ENCODE measurements around the gene PTBP3. TPM values are rescaled to one million over a fixed set of nuclear protein-coding genes. Genes with fewer than 3 reads are reported as not detected.

Gene PTBP3
- polyA plus RNA-seq, 1 of the 3 experiments (the other 2 are of a cell fraction), result 6.1 TPM

DNA sequence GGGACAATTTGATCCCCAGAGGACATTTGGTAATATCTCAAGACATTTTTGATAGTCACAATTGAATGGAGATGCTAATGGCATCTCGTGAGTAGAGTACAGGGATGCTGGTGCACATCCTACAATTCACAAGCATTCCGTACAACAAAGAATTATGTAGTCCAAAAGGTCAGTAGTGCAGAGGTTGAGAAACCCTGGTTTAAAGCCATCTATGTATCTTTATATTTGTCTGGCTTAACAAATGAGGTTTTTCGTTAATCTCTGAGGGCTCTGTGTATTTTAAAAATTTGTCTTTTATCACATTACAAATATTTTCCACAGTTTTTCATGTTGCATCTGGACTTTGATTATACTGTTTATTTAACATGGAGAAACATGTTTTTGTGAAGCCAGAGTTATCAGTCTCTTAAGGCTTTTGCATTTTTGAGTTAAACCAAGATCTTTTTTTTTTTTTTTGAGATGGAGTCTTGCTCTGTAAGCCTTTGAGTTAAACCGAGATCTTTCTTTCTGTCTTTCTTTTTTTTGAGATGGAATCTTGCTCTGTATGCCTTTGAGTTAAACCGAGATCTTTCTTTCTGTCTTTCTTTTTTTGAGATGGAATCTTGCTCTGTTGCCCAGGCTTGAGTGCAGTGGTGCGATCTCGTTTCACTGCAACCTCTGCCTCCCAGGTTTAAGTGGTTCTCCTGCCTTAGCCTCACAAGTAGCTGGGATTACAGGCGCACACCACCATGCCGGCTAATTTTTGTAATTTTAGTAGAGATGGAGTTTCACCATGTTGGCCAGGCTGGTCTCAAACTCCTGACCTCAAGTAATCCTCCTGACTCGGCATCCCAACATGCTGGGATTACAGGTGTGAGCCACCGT, 49.3 kb upstream of the PTBP3 start:
- no peak for TF ChIP-seq GABPA (IDR thresholded peaks at IDR 0.05; ENCODE audit: low read depth)
- TF ChIP-seq RXRA (IDR thresholded peaks at IDR 0.05; ENCODE audit: borderline replicate concordance, low read depth), result no peak
- no peak for TF ChIP-seq NRF1 (IDR thresholded peaks at IDR 0.05; ENCODE audit: low read depth, low read length)
- TF ChIP-seq, protein P1, sequence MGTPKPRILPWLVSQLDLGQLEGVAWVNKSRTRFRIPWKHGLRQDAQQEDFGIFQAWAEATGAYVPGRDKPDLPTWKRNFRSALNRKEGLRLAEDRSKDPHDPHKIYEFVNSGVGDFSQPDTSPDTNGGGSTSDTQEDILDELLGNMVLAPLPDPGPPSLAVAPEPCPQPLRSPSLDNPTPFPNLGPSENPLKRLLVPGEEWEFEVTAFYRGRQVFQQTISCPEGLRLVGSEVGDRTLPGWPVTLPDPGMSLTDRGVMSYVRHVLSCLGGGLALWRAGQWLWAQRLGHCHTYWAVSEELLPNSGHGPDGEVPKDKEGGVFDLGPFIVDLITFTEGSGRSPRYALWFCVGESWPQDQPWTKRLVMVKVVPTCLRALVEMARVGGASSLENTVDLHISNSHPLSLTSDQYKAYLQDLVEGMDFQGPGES (IDR thresholded peaks at IDR 0.05; ENCODE audit: low read depth, low read length), result no peak
- no peak for TF ChIP-seq ELF1 (IDR thresholded peaks at IDR 0.05)
- TF ChIP-seq NFIC (IDR thresholded peaks at IDR 0.05; ENCODE audit: borderline replicate concordance), result no peak
- no peak for TF ChIP-seq EP300 (IDR thresholded peaks at IDR 0.05; ENCODE audit: borderline replicate concordance in 1 of 2, low read depth in 1 of 2, low read length in 1 of 2)
- TF ChIP-seq FOSL2 (IDR thresholded peaks at IDR 0.05; ENCODE audit: borderline replicate concordance, low read depth), result no peak
- TF ChIP-seq TCF12 (IDR thresholded peaks at IDR 0.05), result no peak
- TF ChIP-seq EZH2phosphoT487 (IDR thresholded peaks at IDR 0.05; ENCODE audit: borderline replicate concordance, low read depth), result no peak
- TF ChIP-seq PBX3 (IDR thresholded peaks at IDR 0.05), result no peak
- TF ChIP-seq, protein P2, sequence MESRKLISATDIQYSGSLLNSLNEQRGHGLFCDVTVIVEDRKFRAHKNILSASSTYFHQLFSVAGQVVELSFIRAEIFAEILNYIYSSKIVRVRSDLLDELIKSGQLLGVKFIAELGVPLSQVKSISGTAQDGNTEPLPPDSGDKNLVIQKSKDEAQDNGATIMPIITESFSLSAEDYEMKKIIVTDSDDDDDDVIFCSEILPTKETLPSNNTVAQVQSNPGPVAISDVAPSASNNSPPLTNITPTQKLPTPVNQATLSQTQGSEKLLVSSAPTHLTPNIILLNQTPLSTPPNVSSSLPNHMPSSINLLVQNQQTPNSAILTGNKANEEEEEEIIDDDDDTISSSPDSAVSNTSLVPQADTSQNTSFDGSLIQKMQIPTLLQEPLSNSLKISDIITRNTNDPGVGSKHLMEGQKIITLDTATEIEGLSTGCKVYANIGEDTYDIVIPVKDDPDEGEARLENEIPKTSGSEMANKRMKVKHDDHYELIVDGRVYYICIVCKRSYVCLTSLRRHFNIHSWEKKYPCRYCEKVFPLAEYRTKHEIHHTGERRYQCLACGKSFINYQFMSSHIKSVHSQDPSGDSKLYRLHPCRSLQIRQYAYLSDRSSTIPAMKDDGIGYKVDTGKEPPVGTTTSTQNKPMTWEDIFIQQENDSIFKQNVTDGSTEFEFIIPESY (IDR thresholded peaks at IDR 0.05; ENCODE audit: borderline replicate concordance, low read depth), result no peak
- TF ChIP-seq FOXM1 (IDR thresholded peaks at IDR 0.05; ENCODE audit: low read depth), result no peak
- TF ChIP-seq, protein P3, sequence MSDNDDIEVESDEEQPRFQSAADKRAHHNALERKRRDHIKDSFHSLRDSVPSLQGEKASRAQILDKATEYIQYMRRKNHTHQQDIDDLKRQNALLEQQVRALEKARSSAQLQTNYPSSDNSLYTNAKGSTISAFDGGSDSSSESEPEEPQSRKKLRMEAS (IDR thresholded peaks at IDR 0.05; ENCODE audit: low read depth), result no peak
- no peak for TF ChIP-seq RFX5 (IDR thresholded peaks at IDR 0.05; ENCODE audit: low read length)
- TF ChIP-seq POLR2AphosphoS5 (IDR thresholded peaks at IDR 0.05; ENCODE audit: low read depth, low read length), result no peak
- no peak for TF ChIP-seq RAD21 (IDR thresholded peaks at IDR 0.05; ENCODE audit: low read length)
- no peak for TF ChIP-seq TEAD4 (IDR thresholded peaks at IDR 0.05; ENCODE audit: borderline replicate concordance, insufficient read depth)
- no peak for TF ChIP-seq CHD2 (IDR thresholded peaks at IDR 0.05; ENCODE audit: low read length, partially characterized antibody)
- TF ChIP-seq JUND (IDR thresholded peaks at IDR 0.05), result no peak
- H3K36me3 ChIP-seq (replicated peaks in 1 of 2; ENCODE audit: control insufficient read depth in 1 of 2, insufficient read depth in 2 of 2, low read length in 1 of 2), result peaks cover 0 to 14% of the 10 kb centered on the region in 2 experiments
- POLR2A ChIA-PET, result no interaction called here
- no peak for DNase-seq
- no peaks in the 10 kb centered on the region for H3K9me2 ChIP-seq
- H3K4me2 ChIP-seq, result no peak overlapping the region
- H3K27me3 ChIP-seq (ENCODE audit: insufficient read depth), result no peaks in the 10 kb centered on the region
- peaks cover 3 to 9% of the 10 kb centered on the region in 2 experiments; a peak in 3 of 4 replicates for H3K4me1 ChIP-seq (ENCODE audit: control insufficient read depth in 1 of 2, insufficient read depth in 2 of 2, low read depth in 1 of 2, low read length in 1 of 2)
- H3K9ac ChIP-seq, result no peak overlapping the region
- CTCF ChIA-PET, result interaction anchor here (0.6 to 1.1 kb wide), 2 partner anchors 22 to 437 kb away, joined by 3 to 4 read pairs; no protein-coding TSS in a partner anchor
- H2AFZ ChIP-seq (ENCODE audit: low read depth), result no peak overlapping the region
- H3K9me3 ChIP-seq, result no peaks in the 10 kb centered on the region
- WGBS (ENCODE audit: low lambda C conversion rate), result 98% methylated on average over 11 of the region's 11 CpGs
- no peak overlapping the region for H3K4me3 ChIP-seq (ENCODE audit: low read depth in 2 of 2, low read length in 1 of 2)
- peaks cover 8% of the 10 kb centered on the region for H3F3A ChIP-seq (replicated peaks; ENCODE audit: insufficient read depth)
- H3K79me2 ChIP-seq (ENCODE audit: insufficient read depth), result peaks cover 85% of the 10 kb centered on the region
- H3K27ac ChIP-seq (ENCODE audit: low read depth in 2 of 2, low read length in 1 of 2), result no peak overlapping the region
- H4K20me1 ChIP-seq (ENCODE audit: insufficient read depth), result no peaks in the 10 kb centered on the region
